Neural progenitor cell (in vitro differentiated cells): Measurements from ENCODE around the gene KPNA6. TPM values are rescaled to one million over a fixed set of nuclear protein-coding genes. Genes with fewer than 3 reads are reported as not detected.
A peak's percentile ranks its signal among the peaks of the same experiment; 100 is the strongest.

Experiments
- DNase-seq: peaks from one replicate; pipeline ENCODE4 v3.0.0-alpha.2; 2016; ENCODE audit warnings: low spot score
- H2AFZ ChIP-seq: fragments of 200-600 bp; sonication (generic); replicated peaks from 2 replicates; pipeline ENCODE4 v1.6.1; 2016; ENCODE audit warnings: antibody characterized with exemption
- H3F3A ChIP-seq: fragments of 200-600 bp; sonication (generic); 2 replicates; pipeline ENCODE4 v1.6.1; 2016; ENCODE audit warnings: antibody characterized with exemption, low read depth
- H3K27ac ChIP-seq: fragments of 200-600 bp; sonication (generic); 2 replicates; pipeline ENCODE4 v1.5.1; 2016; ENCODE audit warnings: mild to moderate bottlenecking
- H3K27me3 ChIP-seq: fragments of 200-600 bp; sonication (generic); 2 replicates; pipeline ENCODE4 v1.6.1; 2016; ENCODE audit warnings: mild to moderate bottlenecking, moderate library complexity
- H3K36me3 ChIP-seq: fragments of 200-600 bp; sonication (generic); 2 replicates; pipeline ENCODE4 v1.5.1; 2016
- H3K4me1 ChIP-seq: fragments of 200-600 bp; sonication (generic); 2 replicates; pipeline ENCODE4 v1.6.1; 2016; ENCODE audit warnings: mixed run types
- H3K4me2 ChIP-seq: fragments of 200-600 bp; sonication (generic); 2 replicates; pipeline ENCODE4 v1.6.1; 2016
- H3K4me3 ChIP-seq: fragments of 200-600 bp; sonication (generic); 2 replicates; pipeline ENCODE4 v1.5.1; 2016
- H3K79me2 ChIP-seq: fragments of 200-600 bp; sonication (generic); 2 replicates; pipeline ENCODE4 v1.6.1; 2016; ENCODE audit warnings: low read depth
- H3K9ac ChIP-seq: fragments of 200-600 bp; sonication (generic); 2 replicates; pipeline ENCODE4 v1.6.1; 2016
- H3K9me3 ChIP-seq: fragments of 200-600 bp; sonication (generic); 2 replicates; pipeline ENCODE4 v1.5.1; 2016; ENCODE audit warnings: low read depth
- H4K20me1 ChIP-seq: fragments of 200-600 bp; sonication (generic); 2 replicates; pipeline ENCODE4 v1.6.1; 2016; ENCODE audit warnings: low read depth
- H3K27ac Mint-ChIP-seq: 3 replicates; pipeline ENCODE4 v1.8.0; 2021; ENCODE audit warnings: mixed read lengths
- H3K27me3 Mint-ChIP-seq: 2 replicates; pipeline ENCODE4 v1.8.0; 2022; ENCODE audit warnings: low read depth, mild to moderate bottlenecking, inconsistent platforms, moderate library complexity, mixed read lengths; ENCODE audit not compliant: insufficient read depth
- H3K36me3 Mint-ChIP-seq: 3 replicates; pipeline ENCODE4 v1.8.0; 2021; ENCODE audit warnings: mixed read lengths
- H3K4me1 Mint-ChIP-seq: 3 replicates; pipeline ENCODE4 v1.8.0; 2021; ENCODE audit warnings: mixed read lengths
- H3K4me3 Mint-ChIP-seq: 3 replicates; pipeline ENCODE4 v1.8.0; 2021; ENCODE audit warnings: mild to moderate bottlenecking, moderate library complexity, mixed read lengths
- H3K9me3 Mint-ChIP-seq: 3 replicates; pipeline ENCODE4 v1.8.0; 2020; ENCODE audit warnings: mixed read lengths
- EZH2 ChIP-seq: fragments of 200-600 bp; sonication (generic); IDR thresholded peaks from 2 replicates; pipeline ENCODE4 v1.6.1; 2017; ENCODE audit warnings: antibody characterized with exemption, mild to moderate bottlenecking, moderate library complexity
- EZH2phosphoT487 ChIP-seq: fragments of 200-600 bp; sonication (generic); IDR thresholded peaks from 2 replicates; pipeline ENCODE4 v1.6.1; 2017; ENCODE audit warnings: antibody characterized with exemption
- total RNA-seq: library from RNA; depleted of rRNA; stranded (reverse); fragments of >200 nt; gene quantifications from 2 replicates; pipeline ENCODE4 v1.2.3, GENCODE V29; 2015; ENCODE audit warnings: low replicate concordance
- TF ChIP-seq, protein P1 (sequence below): fragments of 200-600 bp; sonication (generic); IDR thresholded peaks from 2 replicates; pipeline ENCODE4 v1.5.1; 2017; ENCODE audit warnings: antibody characterized with exemption, mild to moderate bottlenecking

Gene KPNA6
- total RNA-seq, 1 donor from 2014 or later = 69.3 TPM

DNA sequence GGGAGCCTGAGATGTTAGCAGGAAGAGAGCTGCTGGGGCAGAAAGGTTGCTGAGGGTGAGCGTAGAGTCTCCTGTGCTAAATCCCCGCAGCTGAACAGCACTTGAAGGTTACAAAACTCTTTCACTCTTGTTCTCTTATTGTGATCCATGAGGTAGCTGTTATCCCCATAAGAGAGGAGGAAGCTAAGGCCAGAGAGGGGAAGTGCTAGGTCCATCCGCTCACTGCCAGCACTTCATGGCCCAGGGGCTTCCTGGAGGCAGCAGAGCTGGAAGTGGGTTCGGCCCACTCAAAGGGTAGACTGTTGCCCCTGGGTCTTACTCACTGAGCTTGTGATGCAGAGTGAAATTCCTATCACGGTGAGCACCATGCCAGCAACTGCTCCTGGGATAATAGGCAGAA is 108.7 kb downstream of the KPNA6 start:
- no peaks in the 10 kb centered on the region for H3K9me3 Mint-ChIP-seq
- Histone ChIP-seq H3K9ac (no peak overlapping the region), H4K20me1 (no peaks in the 10 kb centered on the region), H3K4me1 (peaks cover 8% of the 10 kb centered on the region), H3K79me2 (peaks cover 15% of the 10 kb centered on the region), H3K9me3 (no peaks in the 10 kb centered on the region), H3K27ac (no peak overlapping the region), H3K27me3 (no peaks in the 10 kb centered on the region), H3K36me3 (no peaks in the 10 kb centered on the region), H3F3A (no peaks in the 10 kb centered on the region), H3K4me3 (no peak overlapping the region), H3K4me2 (no peak overlapping the region), H2AFZ (no peak overlapping the region)
- DNase-seq = no peak
- H3K27me3 Mint-ChIP-seq = peaks cover 6% of the 10 kb centered on the region
- TF ChIP-seq EZH2 = no peak
- no peak for TF ChIP-seq EZH2phosphoT487
- TF ChIP-seq, protein P1, sequence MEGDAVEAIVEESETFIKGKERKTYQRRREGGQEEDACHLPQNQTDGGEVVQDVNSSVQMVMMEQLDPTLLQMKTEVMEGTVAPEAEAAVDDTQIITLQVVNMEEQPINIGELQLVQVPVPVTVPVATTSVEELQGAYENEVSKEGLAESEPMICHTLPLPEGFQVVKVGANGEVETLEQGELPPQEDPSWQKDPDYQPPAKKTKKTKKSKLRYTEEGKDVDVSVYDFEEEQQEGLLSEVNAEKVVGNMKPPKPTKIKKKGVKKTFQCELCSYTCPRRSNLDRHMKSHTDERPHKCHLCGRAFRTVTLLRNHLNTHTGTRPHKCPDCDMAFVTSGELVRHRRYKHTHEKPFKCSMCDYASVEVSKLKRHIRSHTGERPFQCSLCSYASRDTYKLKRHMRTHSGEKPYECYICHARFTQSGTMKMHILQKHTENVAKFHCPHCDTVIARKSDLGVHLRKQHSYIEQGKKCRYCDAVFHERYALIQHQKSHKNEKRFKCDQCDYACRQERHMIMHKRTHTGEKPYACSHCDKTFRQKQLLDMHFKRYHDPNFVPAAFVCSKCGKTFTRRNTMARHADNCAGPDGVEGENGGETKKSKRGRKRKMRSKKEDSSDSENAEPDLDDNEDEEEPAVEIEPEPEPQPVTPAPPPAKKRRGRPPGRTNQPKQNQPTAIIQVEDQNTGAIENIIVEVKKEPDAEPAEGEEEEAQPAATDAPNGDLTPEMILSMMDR = no peak
- H3K4me3 Mint-ChIP-seq = no peak overlapping the region
- peaks cover 6% of the 10 kb centered on the region for H3K36me3 Mint-ChIP-seq
- peaks cover 15% of the 10 kb centered on the region for H3K4me1 Mint-ChIP-seq
- H3K27ac Mint-ChIP-seq = no peak overlapping the region

- H3K4me1 ChIP-seq = peaks cover 14% of the 10 kb centered on the region
- Mint-ChIP-seq H3K9me3 (no peaks in the 10 kb centered on the region), H3K27me3 (peaks cover 8% of the 10 kb centered on the region), H3K4me3 (no peak overlapping the region), H3K27ac (no peak overlapping the region), H3K36me3 (peaks cover 8% of the 10 kb centered on the region), H3K4me1 (peaks cover 27% of the 10 kb centered on the region)
- no peak overlapping the region for H3K4me2 ChIP-seq
- no peaks in the 10 kb centered on the region for H4K20me1 ChIP-seq
- H3K27ac ChIP-seq = no peak overlapping the region
- peaks cover 34% of the 10 kb centered on the region for H3K79me2 ChIP-seq
- DNase-seq = no peak
- peaks cover 3% of the 10 kb centered on the region for H3F3A ChIP-seq
- TF ChIP-seq EZH2phosphoT487 = no peak
- TF ChIP-seq EZH2 = no peak
- TF ChIP-seq, protein P1 = no peak
- no peaks in the 10 kb centered on the region for H3K36me3 ChIP-seq
- H3K4me3 ChIP-seq = no peak overlapping the region
- no peaks in the 10 kb centered on the region for H3K9me3 ChIP-seq
- no peak overlapping the region for H2AFZ ChIP-seq
- H3K27me3 ChIP-seq = no peaks in the 10 kb centered on the region
- no peak overlapping the region for H3K9ac ChIP-seq
Measured at GRCh38 chr1:32219022-32219421, 111.2 kb downstream of the KPNA6 start.

- H3K9me3 Mint-ChIP-seq = no peaks in the 10 kb centered on the region
- Histone ChIP-seq H3F3A (peaks cover 3% of the 10 kb centered on the region), H3K4me1 (peaks cover 14% of the 10 kb centered on the region), H3K4me2 (peak overlapping the region; percentile 89), H4K20me1 (no peaks in the 10 kb centered on the region), H3K27me3 (no peaks in the 10 kb centered on the region), H3K27ac (no peak overlapping the region), H2AFZ (peak overlapping the region; percentile 93), H3K79me2 (peaks cover 34% of the 10 kb centered on the region), H3K36me3 (no peaks in the 10 kb centered on the region), H3K4me3 (peak overlapping the region; percentile 82), H3K9me3 (no peaks in the 10 kb centered on the region), H3K9ac (peak overlapping the region; percentile 51)
- H3K27ac Mint-ChIP-seq = no peak overlapping the region
- no peak for DNase-seq
- H3K27me3 Mint-ChIP-seq = peaks cover 8% of the 10 kb centered on the region
- peak overlapping the region; percentile 97 for H3K4me3 Mint-ChIP-seq
- H3K36me3 Mint-ChIP-seq = peaks cover 15% of the 10 kb centered on the region
- H3K4me1 Mint-ChIP-seq = peaks cover 28% of the 10 kb centered on the region
- no peak for TF ChIP-seq EZH2phosphoT487
- TF ChIP-seq, protein P1 = no peak
- no peak for TF ChIP-seq EZH2
Measured at GRCh38 chr1:32220746-32221580, 113.1 kb downstream of the KPNA6 start.
